Measurements from ENCODE around the gene CLEC16A. TPM values are rescaled to one million over a fixed set of nuclear protein-coding genes. Genes with fewer than 3 reads are reported as not detected.

Gene CLEC16A
- total RNA-seq, 2 experiments from 2014 or later: 32.6 to 34.9 TPM

DNA sequence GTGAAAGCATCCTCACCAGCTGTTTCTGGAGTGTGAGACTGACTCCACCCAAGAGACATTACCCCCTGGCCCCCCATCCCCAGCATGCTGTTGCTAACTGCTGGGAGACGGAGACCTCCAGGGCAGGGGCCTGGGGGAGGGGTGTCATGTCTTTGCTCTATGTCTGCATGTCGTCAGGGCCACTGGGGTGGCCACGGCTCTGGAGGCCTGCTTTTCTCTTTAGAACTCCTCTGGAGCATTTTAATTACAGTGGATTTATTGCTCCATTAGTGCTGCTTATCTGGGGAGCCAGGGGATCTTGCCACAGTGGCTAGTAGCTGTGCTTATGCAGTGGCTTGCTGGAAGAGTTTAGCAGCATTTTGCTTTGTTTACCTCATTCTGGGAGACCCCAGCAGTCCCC lies 32.3 kb downstream of the CLEC16A start:
- ChIA-PET CTCF (no interaction called here), POLR2A (no interaction called here)

DNA sequence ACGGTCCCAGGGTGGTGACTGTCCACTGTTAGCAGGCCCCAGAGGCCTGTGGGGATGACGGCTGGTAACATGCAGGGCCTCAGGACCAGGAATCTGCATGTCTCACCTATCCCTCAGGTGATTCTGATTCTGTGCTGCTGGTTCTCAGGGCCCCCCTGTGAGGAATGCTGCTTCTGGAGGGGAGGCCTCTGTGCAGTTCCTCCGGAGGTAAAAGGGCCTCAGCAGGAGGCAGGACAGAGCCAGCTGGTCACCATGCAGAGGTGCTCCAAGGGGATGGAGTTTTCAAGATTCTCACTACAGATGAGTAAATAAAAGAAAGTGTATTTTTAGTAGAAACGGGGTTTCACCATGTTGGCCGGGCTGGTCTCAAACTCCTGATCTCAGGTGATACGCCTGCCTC lies 33.8 kb downstream of the CLEC16A start:
- ChIA-PET CTCF (no interaction called here), POLR2A (no interaction called here)

DNA sequence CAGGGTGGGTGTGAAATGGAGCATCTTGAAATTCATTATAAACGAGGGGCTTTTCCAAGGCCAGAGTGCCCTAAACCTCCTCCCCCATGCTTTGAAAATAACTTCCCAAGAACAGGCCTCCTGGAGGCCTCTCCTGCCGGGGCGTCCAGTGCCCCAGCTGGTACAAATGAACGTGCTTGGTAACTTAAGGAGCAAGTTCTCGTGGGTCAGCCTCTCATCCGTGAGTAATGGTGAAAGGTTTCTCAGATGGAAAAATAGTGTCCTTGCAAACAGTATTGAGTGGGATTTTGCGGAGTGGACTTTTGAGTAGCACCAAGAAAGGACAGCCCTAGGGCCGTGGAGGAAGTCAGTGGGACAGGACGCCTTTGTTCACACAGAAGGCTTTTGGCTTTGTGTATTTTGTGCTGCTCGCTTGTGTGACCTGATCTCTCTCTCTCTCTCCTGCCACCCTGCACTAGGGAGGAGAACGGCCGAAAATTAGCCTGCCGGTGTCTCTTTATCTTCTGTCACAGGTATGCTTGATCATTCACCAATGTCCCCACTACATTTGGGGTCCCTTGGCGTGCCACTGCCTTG lies 34.6 kb downstream of the CLEC16A start:
- ChIA-PET CTCF (no interaction called here), POLR2A (no interaction called here)

DNA sequence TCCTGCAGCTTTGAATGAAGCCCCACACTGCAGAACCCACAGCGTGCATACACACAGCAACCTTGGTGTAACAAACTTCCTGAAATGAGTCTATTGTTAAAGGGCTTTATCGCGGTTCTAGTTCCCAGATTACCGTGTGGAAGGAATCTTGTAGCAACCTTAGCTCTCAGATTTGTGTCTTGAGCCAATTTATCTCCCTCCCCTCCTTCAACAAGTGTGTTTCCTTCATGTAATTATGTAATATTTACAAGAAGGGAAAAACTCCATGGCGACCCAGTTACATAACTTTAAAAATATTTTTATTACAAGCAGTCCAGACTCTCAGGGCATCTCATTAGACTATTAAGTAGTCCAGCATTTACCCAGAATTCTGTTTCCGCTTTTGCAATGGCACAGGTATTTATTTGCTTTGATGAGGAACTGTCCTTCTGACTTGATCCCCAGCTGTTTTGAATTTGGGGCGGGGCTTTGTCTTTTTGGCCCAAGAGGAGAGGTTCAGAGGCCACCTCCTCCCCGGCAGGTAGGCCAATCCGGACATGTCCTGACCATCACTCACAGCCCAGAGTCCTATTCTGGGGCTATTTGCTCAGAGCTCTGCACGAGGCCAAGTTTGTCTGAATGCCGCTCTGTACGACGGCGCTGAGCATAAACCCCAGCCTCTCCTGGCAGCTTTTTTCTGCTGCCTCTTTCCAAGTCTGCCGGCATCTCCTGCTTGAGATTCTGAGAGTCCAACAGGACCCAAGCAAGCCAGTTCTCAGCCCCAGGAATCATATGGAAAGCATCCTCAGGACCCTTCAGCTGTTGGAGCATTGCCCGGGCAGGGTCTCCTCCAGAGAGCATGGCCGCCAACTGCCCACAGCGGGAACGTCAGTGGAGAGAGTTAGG lies 35.6 kb downstream of the CLEC16A start:
- ChIA-PET CTCF (interaction anchor here (0.7 to 1.6 kb wide), 5 partner anchors 8 to 278 kb away, joined by 3 to 10 read pairs (median 5); no protein-coding TSS in a partner anchor), POLR2A (no interaction called here)

DNA sequence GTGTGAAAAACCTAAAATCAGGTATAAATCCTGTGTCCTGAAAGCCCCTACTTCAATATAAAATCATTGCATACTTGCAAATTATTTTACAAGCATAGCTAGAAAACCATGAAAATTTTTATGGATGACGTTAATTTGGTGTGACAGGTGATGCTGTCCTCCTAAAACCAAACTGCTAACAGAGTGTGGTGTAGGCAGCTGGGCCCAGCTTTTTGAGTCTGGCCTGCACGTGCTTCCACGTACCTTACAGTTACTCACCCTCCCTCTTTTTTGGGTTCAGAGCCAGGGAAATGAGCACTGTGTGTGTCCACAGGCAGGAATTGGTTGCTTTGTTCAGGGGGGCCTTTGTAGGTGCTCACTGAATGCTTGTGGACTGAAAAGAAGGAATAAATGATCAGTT lies 36.4 kb downstream of the CLEC16A start:
- ChIA-PET CTCF (interaction anchor here (0.7 to 1.6 kb wide), 5 partner anchors 9 to 277 kb away, joined by 3 to 10 read pairs (median 5); no protein-coding TSS in a partner anchor), POLR2A (no interaction called here)

DNA sequence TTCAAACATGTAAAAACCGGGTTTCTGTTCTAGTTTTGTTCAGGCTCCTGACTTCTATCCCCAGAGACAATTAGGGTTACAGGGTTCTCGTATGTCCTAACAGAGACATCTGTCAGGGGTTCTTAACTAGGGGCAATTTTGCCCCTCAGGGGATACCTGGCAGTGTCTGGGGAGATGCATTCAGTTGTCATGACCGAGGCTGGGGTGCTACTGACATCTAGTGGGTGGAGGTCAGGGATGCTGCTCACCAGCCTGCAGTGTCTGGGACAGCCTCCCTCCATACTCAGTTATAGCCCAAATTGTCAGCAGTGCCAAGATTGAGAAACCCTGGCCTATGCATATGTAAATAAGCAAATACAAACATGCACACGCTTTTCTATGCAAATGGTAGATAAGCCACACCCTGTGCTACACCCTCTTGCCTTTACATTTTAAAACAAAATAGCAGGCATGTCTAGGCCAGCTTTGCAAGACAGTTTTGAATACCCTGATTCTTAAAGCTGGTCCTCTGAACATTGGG lies 37.4 kb downstream of the CLEC16A start:
- CTCF ChIA-PET: interaction anchor here (1.1 to 1.4 kb wide), 2 partner anchors 14 to 30 kb away, joined by 3 to 5 read pairs; no protein-coding TSS in a partner anchor
- POLR2A ChIA-PET: no interaction called here

DNA sequence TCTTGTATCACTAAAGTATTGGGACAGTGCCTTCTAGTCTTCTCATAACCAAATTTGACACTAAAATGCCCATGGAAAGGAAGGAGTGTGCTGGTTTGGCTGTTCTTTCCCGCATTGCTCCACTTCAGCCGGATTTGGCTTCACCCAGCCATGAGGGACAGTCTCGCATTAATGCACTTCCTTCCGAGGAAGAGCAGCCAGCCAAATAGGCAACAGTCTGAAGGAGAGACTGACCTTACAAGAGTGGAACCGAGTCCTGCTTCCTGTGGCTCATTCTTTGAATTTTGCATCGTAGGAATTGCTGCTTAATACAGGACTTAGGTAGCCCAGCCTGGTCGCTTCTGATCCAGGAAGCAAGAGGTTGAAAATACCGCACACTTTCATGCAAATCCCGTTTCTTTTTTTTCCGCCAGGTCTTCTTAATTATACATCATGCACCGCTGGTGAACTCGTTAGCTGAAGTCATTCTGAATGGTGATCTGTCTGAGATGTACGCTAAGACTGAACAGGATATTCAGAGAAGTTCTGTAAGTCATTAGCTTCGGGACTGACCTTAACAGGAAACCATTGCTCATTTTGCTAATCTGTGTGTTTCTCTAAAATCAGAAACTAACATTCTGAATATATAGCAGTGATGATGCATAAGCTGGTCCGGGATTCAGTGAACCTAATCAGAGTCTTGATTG lies 38.2 kb downstream of the CLEC16A start:
- CTCF ChIA-PET: interaction anchor here (1.1 to 2.2 kb wide), 8 partner anchors 13 to 374 kb away, joined by 3 to 12 read pairs (median 4); no protein-coding TSS in a partner anchor
- POLR2A ChIA-PET: interaction anchor here (0.6 to 2.1 kb wide), 4 partner anchors 117 to 273 kb away, joined by 3 to 11 read pairs (median 4); partner anchors contain the start of gene SOCS1

DNA sequence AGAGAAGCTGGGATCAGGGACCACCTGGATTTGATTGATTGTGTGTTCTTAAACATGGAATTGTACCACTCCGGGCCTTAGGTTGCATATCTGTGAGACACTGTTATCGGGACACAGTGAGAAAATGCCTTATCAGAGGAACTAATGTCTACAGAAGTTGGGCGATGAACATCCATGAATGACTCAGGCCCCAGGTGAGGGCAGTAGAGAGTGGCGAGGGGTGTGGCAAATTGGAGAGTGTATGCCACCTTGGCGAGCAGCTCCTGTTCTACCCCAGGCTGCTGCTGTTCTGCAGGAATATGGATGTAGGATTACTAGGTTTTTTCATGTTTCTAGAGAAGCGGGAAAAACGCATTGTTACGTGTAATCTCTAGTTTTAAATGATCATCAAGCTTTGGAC lies 38.8 kb downstream of the CLEC16A start:
- ChIA-PET POLR2A (interaction anchor here (0.6 to 2.1 kb wide), 4 partner anchors 117 to 272 kb away, joined by 3 to 11 read pairs (median 4); partner anchors contain the start of gene SOCS1), CTCF (interaction anchor here (0.9 to 2.2 kb wide), 11 partner anchors 13 to 373 kb away, joined by 3 to 12 read pairs (median 4); no protein-coding TSS in a partner anchor)

DNA sequence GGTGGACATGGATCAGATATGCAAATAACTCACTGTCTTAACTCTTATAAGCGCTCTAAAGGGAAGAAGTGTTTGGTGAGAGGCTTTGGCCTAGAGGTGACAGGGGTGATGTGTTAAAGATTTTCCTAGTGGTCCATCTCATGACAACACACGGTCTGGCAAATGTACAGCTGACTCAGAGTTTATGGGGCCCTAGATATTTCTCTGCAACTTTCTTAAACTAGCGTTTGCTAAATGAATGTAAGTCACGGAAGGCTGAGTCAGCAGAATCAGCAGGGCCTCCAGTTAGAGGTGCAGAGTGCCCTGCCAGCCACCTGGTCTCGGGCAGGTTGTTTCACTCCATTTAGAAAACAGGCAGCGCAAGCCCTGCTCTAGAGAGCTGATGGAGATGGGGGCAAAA lies 40.1 kb downstream of the CLEC16A start:
- ChIA-PET CTCF (interaction anchor here (0.8 to 2.2 kb wide), 8 partner anchors 9 to 116 kb away, joined by 3 to 12 read pairs (median 3); no protein-coding TSS in a partner anchor), POLR2A (interaction anchor here (2.1 kb wide), 1 partner anchor 271 kb away, joined by 11 read pairs; the partner anchor contains the start of gene SOCS1)

DNA sequence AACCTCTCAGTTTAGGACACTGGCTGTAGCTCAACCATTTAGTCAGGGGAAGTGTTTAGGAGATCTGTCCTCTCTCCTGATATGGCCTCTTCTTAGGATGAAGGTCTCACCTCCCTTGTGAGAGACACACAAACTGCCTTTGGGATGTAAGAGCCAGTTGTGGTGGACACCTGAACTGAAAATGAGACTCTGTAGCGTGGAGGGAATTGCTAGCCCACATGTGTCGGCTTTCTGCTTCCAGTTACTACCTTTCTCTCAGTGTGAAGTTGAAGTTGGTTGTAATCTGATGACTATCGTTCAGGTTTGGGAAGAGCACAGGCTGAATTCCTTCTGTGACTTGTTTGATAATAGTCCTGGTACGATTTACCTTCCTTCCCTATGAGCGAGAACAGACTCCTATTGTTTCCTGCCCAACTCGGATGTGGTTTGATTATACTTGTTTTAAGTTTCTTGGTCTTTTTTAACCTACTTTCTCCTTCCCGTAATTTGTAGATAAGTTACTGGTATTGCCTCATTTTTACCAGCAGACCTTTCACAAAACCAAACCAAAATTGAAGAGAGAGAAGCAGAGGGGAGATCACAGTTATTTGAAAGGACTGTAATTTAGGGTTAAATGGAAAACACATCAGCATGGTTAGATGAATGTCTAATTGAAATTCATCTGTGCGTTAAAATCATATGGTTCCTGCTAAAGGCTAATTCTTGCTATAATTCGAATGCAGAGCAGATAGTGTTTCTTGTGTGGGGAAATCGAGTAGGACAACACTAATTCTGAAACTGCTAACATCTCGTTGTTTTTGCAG lies 43.2 kb downstream of the CLEC16A start:
- CTCF ChIA-PET: interaction anchor here (1.3 kb wide), 1 partner anchor 173 kb away, joined by 3 read pairs; no protein-coding TSS in a partner anchor
- POLR2A ChIA-PET: interaction anchor here (0.8 to 0.9 kb wide), 2 partner anchors 65 to 264 kb away, joined by 3 to 4 read pairs; no protein-coding TSS in a partner anchor

DNA sequence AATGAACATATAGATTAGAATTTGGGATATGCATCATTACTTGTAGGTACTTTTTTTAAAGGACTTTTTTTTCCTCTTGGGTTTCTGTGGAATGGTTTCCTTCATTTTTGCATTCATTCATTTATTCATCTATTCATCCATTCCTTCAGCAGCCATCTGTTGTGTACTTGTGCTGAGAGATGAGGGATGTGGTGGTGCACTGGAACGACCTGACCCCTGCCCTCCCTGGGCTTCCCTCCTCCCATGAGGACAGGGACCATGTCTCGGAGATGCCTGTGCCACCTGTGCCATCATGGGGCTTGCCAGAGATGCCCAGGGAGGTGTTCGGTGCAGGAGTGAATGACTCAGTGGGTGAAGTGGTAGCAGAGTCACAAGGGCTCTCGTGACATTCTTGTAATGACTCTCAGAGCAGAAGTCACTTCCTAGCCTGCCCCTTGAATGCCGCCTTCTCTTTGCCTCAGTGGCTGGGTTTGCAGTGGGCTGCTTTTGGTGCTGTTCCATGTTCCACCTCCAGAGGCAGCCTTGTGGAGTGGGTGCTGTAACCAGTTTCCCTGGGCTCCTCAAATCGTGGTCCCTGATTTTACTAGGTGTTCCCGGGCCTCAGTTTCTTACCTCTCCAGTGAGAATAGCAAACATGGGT lies 43.9 kb downstream of the CLEC16A start:
- ChIA-PET CTCF (interaction anchor here (0.8 to 1.6 kb wide), 3 partner anchors 64 to 246 kb away, joined by 3 to 5 read pairs (median 4); no protein-coding TSS in a partner anchor), POLR2A (no interaction called here)

DNA sequence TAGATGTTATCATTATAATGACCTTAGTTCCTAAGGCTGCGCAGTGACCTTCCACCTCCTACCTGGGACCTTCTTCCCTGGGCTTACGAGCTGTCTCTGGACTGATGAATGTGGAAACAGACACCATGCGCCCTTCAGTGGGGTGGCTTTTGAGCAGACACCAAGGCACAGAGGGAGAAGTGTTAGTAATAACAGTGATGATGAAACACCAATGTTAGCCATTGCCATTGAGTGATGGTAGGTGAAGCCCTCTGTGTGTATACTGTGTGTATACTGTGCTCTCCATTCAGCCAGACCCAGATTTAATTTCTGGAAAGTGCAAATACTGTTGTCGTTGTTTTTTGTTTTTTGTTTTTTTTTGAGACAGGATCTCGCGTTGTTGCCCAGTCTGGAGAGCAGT lies 44.5 kb downstream of the CLEC16A start:
- CTCF ChIA-PET: interaction anchor here (0.8 to 1.6 kb wide), 4 partner anchors 63 to 245 kb away, joined by 3 to 5 read pairs (median 4); no protein-coding TSS in a partner anchor
- POLR2A ChIA-PET: no interaction called here

DNA sequence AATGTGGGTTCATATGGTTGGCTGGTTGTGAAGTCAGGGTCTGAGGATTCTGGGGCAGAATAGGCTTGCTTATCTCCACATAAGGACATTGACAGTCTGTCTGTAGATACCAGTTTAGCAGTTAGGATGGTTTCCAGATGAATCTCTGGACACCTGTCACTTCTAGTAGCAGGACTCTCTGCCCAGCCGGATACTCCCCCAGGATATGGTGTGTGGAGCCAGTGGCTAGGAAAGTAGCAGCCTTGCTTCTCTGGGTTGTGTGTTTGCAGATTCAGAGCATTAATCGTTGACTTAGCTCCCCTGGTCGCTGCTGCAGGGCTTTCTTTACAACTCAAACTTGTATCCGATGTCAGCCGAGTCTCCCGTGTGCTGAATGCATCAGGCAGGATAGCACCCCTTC lies 45.2 kb downstream of the CLEC16A start:
- ChIA-PET CTCF (interaction anchor here (0.6 to 1.6 kb wide), 4 partner anchors 62 to 1186 kb away, joined by 3 to 5 read pairs (median 4); no protein-coding TSS in a partner anchor), POLR2A (interaction anchor here (1.3 kb wide), 1 partner anchor 35 kb away, joined by 3 read pairs; no protein-coding TSS in a partner anchor)

DNA sequence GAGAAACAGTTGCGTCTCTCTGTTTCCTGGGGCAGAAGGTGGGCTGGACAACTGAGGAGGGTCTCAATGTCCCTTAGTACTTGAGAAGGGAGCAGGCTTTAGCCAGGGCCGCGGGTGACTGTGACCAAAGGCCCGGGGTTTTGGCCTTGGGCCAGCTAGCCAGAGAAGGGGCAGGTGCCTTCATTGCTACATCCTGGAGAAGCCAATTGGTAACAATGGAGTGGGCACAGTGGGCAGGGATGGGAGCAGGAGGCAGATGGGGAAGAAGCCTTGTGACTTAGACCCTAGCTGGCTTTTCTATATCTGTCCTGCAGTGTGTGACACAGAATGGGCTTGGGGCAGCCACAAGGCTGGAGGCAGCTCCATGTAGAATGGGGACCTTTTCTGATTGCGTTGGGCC lies 46.0 kb downstream of the CLEC16A start:
- ChIA-PET CTCF (no interaction called here), POLR2A (interaction anchor here (1.3 kb wide), 1 partner anchor 34 kb away, joined by 3 read pairs; no protein-coding TSS in a partner anchor)

DNA sequence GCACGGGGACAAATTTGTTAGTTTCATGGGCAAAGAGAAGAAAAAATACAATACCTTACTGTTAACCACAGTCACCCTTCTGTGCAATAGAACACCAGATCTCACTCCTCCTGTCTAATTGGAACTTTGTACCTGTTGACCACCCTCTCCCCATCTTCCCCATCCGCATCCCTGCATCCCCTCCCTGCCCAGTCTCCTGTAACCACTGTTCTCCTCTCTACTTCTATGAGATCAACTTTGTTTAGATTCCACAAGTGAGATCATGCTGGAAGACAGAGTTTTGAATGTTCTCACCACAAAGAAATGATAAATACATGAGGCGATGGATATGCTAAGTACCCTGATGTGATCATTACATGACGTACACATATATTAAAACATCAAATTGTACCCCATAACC lies 47.7 kb downstream of the CLEC16A start:
- CTCF ChIA-PET: no interaction called here
- POLR2A ChIA-PET: no interaction called here

DNA sequence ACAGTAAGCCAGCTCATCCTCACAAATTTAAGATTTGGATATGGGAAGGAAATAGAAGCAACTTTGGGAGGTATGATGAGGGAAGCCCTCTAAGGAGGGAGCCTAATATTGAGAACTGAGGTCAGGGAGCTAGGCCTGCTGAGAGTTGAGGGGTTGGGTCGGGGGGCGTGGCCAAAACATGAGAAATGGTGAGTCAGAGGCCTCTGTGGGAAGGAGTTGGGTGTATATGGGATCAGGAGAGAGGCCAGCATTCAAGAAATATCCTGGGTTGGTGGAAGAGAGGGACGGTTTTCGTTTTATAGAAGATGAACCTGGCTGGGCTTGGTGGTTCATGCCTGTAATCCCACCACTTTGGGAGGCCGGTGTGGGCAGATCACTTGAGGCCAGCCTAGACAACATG lies 48.4 kb downstream of the CLEC16A start:
- CTCF ChIA-PET: no interaction called here
- POLR2A ChIA-PET: no interaction called here

DNA sequence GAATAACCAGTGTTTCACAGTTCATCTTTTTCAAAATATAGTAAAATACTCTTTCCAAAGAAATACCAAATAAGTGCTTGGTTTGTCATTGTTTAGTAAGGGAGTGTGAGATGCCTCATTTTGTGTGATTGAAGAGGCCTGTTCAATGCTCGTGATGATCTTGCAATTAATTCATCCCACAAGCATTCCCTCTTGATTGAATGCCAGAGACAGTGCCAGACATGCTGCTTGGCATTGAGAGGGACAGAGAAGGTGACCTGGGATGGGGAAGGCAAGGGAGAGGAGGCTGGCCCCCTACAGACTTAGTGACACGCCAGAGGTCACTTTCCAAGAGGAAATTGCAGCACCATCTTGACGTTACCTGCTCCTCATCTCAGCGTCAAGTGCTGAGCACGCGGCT lies 49.3 kb downstream of the CLEC16A start:
- POLR2A ChIA-PET: no interaction called here
- CTCF ChIA-PET: no interaction called here

DNA sequence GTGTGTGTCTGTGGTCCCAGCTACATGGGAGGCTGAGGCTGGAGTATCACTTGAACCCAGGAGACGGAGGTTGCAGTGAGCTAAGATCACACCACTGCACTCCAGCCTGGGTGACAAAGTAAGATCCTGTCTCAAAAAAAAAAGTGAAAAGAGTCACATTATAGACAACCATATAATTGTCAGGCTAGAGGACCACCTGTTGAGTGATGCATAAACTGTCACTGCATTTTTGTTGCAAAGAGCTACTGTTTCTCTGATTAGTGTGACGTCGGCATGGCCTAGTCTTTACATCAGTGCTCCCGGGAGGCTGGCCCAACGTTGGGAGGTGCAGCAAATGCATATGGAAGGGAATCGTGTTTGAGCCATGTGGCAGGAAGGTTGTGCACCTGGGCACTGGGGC lies 50.2 kb downstream of the CLEC16A start:
- ChIA-PET POLR2A (no interaction called here), CTCF (no interaction called here)

Data from activated CD8-positive, alpha-beta memory T cell treated with anti-CD3 and anti-CD28 coated beads for 36 hours (primary cell).